Measurements from ENCODE around the gene ABCC3. TPM values are rescaled to one million over a fixed set of nuclear protein-coding genes. Genes with fewer than 3 reads are reported as not detected.

ABCC3 gene
- total and polyA plus RNA-seq, 9 of the 15 experiments (the other 6 are each of a cell fraction or from before 2014, with no cell fraction given), result 0.03 to 1.6 (median 0.42) TPM; not detected in 5

DNA sequence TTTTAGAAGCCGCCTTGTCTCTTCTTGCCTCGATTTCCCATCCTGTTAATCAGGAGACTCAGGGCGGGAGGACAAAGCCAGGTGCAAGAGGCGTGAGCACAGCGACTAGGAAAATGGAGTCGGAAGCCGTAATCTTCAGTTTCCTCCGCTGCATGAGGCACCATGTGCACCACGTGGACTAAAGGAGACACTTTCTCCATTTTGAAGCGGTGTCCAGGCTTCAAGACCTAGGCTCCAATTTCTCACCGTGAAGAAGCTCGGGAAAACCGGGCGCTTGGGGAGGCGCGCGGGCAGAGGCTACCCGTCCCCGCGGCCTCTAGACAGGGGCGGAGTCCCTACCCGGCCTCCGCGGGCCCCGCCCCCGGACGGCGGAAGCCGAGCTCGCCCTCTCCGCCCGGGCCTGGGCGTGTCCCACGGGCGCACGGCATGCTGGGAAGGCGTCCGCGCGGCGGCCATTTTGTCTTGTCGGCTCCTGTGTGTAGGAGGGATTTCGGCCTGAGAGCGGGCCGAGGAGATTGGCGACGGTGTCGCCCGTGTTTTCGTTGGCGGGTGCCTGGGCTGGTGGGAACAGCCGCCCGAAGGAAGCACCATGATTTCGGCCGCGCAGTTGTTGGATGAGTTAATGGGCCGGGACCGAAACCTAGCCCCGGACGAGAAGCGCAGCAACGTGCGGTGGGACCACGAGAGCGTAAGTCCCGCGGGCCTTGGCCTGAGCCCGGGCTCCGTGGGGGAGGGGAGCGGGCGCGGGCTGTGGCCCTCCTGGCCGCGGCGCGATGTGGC is 84.7 kb downstream of the ABCC3 start, which contains the start of gene LUC7L3 (continued):
- TF ChIP-seq ZZZ3 (IDR thresholded peaks at IDR 0.05) (no peak), POLR2AphosphoS5 (IDR thresholded peaks at IDR 0.05; ENCODE audit: control insufficient read depth, insufficient read depth, low read depth, low read length) (peak; percentile 96), L3MBTL2 (IDR thresholded peaks at IDR 0.05) (peak; percentile 96), FOXA3 (CRISPR knock-in tag; conservative IDR thresholded peaks at IDR 0.05 in 1 of 2, IDR thresholded peaks at IDR 0.05 in 1 of 2) (peak in 1 of 2 experiments; percentile 60; a peak in 2 of 4 replicates), ASH1L (IDR thresholded peaks at IDR 0.05; ENCODE audit: borderline replicate concordance, low read depth, partially characterized antibody) (peak; percentile 24), SRSF1 (IDR thresholded peaks at IDR 0.05; ENCODE audit: low read depth, low read length) (no peak), RBM39 (optimal IDR thresholded peaks at IDR 0.05; ENCODE audit: low read depth, low read length) (no peak), HDAC8 (tag; IDR thresholded peaks at IDR 0.05) (no peak; the same call in 1 of the 2 replicates), LCOR (CRISPR knock-in tag; IDR thresholded peaks at IDR 0.05) (no peak), MAZ (CRISPR knock-in tag; conservative IDR thresholded peaks at IDR 0.05 in 1 of 2, IDR thresholded peaks at IDR 0.05 in 1 of 2) (peak; percentile 73 to 88; a peak in 2 of 4 replicates), SREBF1 (IDR thresholded peaks at IDR 0.05; ENCODE audit: borderline replicate concordance, low read depth, low read length) (no peak), NCOA6 (IDR thresholded peaks at IDR 0.05) (no peak), ZNF696 (CRISPR knock-in tag; conservative IDR thresholded peaks at IDR 0.05) (no peak), CBX3 (IDR thresholded peaks at IDR 0.05; ENCODE audit: borderline replicate concordance in 1 of 2, low read length in 2 of 2) (peak in 1 of 2 experiments; percentile 33; a peak in 1 of 3 replicates), ZNF79 (CRISPR knock-in tag; IDR thresholded peaks at IDR 0.05; ENCODE audit: low read depth) (0 out of 2 replicates have a peak, but pooled peaks have one; percentile 39)
- TF ChIP-seq, protein P1, sequence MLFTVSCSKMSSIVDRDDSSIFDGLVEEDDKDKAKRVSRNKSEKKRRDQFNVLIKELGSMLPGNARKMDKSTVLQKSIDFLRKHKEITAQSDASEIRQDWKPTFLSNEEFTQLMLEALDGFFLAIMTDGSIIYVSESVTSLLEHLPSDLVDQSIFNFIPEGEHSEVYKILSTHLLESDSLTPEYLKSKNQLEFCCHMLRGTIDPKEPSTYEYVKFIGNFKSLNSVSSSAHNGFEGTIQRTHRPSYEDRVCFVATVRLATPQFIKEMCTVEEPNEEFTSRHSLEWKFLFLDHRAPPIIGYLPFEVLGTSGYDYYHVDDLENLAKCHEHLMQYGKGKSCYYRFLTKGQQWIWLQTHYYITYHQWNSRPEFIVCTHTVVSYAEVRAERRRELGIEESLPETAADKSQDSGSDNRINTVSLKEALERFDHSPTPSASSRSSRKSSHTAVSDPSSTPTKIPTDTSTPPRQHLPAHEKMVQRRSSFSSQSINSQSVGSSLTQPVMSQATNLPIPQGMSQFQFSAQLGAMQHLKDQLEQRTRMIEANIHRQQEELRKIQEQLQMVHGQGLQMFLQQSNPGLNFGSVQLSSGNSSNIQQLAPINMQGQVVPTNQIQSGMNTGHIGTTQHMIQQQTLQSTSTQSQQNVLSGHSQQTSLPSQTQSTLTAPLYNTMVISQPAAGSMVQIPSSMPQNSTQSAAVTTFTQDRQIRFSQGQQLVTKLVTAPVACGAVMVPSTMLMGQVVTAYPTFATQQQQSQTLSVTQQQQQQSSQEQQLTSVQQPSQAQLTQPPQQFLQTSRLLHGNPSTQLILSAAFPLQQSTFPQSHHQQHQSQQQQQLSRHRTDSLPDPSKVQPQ (CRISPR knock-in tag; IDR thresholded peaks at IDR 0.05; ENCODE audit: borderline replicate concordance), result no peak
- TF ChIP-seq, protein P2, sequence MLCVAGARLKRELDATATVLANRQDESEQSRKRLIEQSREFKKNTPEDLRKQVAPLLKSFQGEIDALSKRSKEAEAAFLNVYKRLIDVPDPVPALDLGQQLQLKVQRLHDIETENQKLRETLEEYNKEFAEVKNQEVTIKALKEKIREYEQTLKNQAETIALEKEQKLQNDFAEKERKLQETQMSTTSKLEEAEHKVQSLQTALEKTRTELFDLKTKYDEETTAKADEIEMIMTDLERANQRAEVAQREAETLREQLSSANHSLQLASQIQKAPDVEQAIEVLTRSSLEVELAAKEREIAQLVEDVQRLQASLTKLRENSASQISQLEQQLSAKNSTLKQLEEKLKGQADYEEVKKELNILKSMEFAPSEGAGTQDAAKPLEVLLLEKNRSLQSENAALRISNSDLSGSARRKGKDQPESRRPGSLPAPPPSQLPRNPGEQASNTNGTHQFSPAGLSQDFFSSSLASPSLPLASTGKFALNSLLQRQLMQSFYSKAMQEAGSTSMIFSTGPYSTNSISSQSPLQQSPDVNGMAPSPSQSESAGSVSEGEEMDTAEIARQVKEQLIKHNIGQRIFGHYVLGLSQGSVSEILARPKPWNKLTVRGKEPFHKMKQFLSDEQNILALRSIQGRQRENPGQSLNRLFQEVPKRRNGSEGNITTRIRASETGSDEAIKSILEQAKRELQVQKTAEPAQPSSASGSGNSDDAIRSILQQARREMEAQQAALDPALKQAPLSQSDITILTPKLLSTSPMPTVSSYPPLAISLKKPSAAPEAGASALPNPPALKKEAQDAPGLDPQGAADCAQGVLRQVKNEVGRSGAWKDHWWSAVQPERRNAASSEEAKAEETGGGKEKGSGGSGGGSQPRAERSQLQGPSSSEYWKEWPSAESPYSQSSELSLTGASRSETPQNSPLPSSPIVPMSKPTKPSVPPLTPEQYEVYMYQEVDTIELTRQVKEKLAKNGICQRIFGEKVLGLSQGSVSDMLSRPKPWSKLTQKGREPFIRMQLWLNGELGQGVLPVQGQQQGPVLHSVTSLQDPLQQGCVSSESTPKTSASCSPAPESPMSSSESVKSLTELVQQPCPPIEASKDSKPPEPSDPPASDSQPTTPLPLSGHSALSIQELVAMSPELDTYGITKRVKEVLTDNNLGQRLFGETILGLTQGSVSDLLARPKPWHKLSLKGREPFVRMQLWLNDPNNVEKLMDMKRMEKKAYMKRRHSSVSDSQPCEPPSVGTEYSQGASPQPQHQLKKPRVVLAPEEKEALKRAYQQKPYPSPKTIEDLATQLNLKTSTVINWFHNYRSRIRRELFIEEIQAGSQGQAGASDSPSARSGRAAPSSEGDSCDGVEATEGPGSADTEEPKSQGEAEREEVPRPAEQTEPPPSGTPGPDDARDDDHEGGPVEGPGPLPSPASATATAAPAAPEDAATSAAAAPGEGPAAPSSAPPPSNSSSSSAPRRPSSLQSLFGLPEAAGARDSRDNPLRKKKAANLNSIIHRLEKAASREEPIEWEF (CRISPR knock-in tag; IDR thresholded peaks at IDR 0.05), result peak; percentile 85; the same call in 1 of the 2 replicates
- TF ChIP-seq, protein P3, sequence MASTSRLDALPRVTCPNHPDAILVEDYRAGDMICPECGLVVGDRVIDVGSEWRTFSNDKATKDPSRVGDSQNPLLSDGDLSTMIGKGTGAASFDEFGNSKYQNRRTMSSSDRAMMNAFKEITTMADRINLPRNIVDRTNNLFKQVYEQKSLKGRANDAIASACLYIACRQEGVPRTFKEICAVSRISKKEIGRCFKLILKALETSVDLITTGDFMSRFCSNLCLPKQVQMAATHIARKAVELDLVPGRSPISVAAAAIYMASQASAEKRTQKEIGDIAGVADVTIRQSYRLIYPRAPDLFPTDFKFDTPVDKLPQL (IDR thresholded peaks at IDR 0.05; ENCODE audit: extremely low read depth, insufficient read length), result no peak
